ENCODE results near the gene ZBTB21.

Gene ZBTB21
- 53.9 to 118 (median 97.8) reads per million in 3 experiments for total RNA-seq

DNA sequence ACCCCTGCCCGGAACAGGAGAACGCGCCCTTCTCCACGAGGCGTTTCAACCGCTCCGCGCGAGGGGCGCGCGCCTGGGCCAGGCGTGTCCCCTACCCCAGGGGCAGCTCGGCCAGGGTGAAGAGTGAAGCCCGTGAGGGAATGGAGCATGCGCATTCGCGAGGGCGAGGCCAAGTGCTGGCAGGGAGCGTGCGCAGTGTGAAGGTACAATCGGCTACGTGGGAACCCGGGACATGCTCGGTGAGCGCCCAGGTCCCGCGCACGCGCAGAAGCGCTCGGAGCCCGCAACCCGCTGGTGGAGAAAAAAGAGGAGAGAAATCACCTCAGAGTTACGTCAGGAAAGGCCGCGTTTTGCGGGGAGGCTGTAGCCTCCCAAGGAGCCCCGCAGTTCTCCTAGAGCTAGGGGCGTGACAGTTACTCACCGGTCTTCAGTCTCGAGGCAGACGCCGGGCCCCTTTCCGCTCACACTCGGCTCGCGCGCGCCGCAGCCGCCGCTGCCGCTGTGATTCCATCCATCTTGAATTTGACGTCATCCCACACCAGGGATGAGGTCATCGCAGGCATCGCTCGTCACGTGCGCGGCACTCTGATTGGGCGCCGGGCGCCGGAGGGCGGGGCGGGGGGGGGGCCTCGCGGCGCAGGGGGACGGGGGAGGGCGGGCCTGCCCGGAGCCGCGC is at the start of gene ZBTB21:
Gene ZBTB21 (minus strand): TSS at position 530 of the 676 bp plus-strand sequence. CDS start 16,265 bp downstream, outside the sequence.
- peak; percentile 98 for DNase-seq

DNA sequence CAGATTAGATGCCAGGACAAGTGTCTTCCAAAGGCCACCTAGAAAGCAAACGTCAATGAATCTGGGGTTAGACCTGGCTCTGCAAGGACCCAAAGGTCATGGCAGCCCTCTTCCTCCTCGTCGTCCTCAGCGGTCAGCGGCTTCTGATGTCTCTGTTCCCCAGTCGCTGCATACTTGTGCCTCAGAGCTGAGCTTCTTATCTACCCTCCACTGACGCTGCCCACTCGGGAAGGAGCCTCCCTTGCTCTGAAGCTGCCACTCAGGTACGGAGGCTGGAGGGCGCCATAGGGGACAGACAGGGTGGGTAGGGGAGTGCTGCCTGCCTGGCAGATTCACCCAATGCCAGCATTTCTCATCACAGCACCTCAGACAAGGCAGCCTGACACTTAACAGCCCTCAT is 49.6 kb upstream of the ZBTB21 start:
- no peak for DNase-seq

DNA sequence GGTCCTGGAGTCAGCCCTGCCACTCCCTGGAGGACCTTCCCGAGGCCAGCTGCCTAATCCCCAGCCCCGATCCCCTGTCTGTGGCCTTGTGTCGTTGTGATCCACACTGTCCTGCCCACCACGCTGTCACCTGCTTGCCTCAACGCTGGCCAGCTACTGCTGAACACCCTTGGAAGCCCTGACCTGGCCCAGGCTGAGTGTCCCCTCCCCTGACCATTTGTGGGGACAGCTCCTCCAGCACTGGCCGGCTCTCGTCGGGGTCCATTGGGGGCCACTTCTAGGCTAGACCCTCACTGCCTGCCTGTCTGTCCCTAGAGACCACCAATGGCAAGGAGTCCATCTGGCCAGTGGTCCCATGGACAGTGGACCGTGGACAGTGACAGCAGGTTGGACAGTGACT is 49.0 kb upstream of the ZBTB21 start:
- no peak for DNase-seq

DNA sequence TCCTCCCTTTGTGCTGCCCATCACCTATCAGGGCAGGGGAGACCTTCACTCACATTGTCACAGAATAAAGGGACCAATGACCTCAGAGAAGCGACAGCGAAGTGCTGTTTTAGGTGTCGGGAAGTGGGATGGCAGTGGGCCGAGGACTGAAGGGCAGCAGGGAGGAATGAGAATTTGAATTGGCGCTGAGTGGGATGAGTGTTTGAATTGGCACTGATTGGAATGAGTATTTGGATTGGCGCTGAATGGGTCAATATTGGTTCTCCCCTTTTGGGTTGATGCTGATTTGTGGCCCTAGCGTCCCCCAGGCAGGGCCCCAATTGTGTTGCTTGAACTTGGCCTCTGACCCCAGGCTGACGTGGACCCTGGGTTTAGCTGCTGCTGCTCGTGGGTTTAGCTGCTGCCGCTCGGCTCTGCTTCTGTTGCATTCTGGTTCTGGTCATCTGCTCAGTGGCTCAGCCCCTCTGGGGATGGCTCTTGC is 48.5 kb upstream of the ZBTB21 start:
- DNase-seq: no peak

DNA sequence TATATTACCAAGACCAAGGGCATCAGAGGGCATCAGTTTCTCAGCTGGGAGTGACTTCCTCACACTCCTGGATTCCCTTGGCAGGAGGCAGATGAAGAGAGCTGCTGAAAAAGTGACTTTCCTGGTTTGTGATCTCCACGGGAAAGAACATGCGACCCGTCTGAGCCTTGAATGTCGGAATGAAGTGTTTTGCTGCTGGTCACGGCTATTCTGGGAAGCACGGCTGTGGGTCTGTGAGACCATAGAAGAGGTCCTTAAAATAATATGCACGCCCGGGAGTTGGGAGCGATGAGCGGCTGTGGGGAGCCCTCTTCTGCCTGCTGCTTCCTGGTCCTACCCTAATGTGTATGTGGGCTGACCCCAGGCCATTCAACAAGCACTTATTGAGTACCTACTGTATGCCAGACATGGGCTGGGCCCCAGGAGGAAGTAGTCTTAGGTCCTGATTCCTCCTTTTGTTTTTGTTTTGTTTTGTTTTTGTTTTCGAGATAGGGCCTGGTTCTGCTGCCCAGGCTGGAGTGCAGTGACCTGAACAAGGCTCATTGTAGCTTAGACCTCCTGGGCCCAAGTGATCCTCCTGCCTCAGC is 47.8 kb upstream of the ZBTB21 start:
- no peak for DNase-seq

DNA sequence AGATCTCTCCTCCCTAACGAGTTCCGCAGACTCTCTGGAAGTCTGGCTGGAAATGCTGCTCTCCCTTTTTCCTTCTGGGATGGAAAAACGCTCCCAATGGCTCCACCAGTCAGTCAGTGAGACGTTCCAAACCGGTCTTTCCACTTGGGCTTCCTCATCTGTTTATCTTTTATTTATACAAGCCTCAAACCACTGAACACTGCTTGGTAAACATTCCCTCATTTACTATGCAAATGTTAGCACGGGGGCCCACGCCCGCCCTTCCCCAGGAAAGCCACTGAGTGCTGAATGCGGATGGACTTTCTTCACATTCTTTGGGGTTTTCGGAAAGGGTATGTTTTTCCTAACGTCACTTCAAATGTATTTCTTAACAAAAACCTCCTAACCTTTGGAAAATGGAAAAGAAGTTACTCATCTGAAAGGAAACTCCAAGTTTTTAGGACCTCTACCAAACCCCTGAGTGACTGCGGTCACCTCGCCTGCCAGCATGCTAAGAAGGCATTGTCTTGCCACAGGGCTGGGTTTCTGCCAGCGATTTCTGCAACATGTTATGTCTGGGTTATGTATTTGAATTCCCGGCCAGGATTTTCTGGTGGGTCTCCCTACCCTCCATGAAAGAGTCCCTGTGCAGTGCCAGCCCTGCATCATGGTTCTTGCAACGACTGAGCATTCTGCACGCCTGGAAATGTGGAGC is 47.0 kb upstream of the ZBTB21 start:
- DNase-seq: no peak

DNA sequence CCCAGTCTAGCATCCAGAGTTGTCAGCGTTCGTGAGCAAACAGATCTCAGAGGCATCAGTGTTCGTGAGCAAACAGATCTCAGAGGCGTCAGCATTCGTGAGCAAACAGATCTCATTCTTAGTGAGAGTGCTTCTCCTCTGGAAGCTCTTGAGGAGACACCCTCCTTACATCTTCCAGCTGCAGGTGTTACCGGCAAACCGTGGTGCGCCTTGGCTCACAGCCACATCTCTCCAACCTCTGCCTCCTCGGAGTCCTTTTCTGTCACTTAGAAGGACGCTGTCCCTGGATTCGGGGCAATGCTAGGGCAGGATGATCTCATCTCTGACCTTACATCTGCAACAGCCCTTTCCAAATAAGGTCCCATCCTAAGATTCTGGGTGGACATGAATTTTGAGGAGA is 46.3 kb upstream of the ZBTB21 start:
- no peak for DNase-seq

DNA sequence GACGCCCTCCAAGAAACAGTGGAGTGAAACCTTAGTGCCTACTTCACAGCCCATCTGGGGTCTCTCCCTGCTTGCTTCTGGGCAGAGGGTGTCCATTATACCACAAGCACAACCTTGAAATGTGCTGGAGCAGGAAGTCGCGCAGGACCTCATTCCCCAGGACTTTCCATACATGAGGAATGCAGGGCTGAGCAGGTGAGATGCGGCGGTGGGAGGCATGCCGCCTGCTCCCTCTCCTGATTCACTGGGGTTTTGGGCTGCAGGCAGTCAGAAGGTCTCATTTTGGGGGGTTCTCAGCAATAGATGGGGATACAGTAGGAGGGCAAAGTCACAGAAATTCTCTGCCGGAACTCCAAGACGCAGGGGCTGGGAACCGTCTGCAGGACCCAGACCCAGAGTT is 45.3 kb upstream of the ZBTB21 start:
- DNase-seq: no peak

DNA sequence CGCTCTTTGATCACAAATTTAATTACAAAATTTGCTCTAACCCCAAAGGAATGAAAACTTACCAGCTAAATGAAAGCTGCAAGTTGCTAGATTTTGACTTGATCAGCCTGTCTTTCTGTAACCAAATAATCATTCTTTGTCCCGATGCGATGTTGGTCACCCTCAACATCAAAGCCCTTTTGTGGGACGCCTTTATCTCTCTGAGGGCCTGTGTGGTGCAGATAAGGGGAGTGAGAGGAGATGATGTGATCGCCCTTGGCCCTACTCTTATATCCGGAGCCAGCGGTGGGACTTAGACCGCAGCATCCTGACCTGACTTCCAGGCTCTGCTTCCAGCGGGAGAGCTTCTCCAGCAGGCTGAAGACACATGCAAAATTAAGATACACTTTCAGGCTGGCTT is 41.6 kb upstream of the ZBTB21 start:
- no peak for DNase-seq

DNA sequence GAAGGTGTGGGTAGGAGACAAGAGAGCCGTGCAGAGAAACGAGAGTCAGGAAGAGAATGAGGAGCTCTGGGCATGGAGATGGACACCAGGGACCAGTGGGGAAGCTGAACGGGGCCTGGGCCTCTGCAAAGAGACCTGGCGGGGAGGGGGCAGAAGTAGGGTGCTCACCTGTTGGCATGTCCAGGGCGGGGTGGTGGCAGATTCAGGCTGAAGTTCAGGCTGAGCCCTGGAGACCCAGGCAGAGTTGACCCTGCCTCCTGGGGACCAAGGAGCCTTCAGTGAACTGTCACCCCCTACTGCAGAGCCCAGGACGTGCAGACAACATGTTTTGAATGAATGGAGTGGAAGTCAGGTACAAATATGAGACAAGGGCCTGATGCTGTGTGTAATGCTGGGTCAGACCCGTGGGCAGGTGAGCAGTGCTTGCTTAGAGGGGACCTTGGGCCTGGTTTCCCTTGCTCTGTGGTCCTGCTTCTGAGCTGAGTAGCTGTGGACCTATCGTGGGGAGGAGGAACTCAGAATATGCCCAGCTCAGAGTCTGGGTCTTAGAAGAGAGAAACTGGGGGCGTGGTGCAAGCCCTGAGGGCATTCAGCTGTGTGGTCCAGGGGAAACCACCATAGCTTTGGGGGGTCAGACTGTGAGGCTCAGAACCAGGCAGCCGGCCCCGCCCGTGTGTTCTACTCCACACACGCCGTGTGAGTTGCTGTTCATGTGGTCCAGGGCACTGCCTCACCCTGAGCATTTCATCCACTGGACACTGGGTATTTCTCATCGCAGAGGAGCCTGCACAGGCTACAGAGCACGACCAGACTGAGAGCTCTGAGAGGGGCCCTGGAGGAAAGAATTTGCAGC is 39.6 kb upstream of the ZBTB21 start:
- no peak for DNase-seq

DNA sequence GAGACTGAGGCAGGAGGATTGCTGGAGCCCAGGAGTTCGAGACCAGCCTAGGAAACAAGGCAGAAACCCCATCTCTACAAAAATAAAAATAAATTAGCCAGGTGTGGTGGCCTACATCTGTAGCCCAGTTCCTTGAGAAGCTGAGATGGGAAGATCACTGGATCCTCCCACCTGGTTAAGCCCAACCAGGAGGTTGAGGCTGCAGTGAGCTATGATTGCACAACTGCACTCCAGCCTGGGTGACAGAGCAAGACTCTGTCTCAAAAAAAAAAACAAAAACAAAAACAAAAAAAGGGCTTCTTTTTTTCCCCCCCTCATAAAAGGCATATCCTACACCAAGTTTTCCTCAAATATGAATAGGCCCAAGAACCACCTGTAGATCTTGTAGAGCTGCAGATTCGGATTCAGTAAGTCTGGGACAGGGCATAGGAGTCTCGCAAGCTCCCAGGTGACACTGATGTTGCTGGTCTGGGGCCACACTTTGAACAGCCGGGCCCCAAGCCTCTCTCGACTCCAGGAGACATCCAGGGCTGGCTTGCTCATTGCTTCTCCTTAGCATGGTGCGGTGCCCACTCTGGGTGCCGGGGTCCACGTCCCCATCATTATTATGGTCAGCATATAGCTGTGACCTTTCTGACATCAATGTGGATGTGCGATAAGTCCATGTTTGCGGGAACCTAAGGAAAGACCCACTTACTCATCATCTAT is 38.9 kb upstream of the ZBTB21 start:
- DNase-seq: no peak

DNA sequence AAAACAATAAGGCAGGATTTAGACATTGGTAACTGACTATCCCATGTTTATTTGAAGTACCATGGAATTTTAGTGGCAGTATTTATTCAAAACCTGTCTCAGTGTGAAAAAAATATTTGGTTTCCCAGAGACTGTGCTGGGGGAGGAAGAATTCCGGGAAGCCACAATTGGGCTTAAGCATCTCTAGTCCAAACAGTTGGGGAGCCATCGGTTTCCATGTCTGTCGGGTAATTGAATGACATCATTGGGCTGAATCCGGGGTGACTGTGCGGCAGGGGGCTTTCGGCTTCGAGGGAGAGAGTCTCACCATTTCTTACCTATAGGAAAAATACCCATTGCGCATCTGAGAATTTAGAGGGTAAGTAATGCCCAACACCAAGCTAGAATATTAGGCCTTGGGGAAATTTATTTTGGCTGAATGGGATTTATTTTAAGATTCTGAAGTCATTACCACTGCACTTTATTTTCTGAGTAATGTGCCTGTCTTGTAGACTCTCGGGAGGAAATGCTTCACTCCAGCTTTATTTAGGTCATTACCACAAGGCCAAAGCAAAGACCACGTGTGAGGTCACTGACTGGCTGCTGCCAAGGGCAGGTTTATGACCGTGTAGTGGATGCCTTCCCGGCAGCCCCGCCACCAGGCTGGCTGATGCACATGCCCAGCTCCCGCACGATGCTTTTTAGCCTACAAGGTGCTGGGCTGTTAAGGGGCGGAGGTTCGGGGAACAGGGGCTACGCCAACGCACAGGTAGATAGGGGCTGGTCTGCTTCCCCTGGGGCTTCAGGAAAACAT is 37.9 kb upstream of the ZBTB21 start:
- DNase-seq: no peak

DNA sequence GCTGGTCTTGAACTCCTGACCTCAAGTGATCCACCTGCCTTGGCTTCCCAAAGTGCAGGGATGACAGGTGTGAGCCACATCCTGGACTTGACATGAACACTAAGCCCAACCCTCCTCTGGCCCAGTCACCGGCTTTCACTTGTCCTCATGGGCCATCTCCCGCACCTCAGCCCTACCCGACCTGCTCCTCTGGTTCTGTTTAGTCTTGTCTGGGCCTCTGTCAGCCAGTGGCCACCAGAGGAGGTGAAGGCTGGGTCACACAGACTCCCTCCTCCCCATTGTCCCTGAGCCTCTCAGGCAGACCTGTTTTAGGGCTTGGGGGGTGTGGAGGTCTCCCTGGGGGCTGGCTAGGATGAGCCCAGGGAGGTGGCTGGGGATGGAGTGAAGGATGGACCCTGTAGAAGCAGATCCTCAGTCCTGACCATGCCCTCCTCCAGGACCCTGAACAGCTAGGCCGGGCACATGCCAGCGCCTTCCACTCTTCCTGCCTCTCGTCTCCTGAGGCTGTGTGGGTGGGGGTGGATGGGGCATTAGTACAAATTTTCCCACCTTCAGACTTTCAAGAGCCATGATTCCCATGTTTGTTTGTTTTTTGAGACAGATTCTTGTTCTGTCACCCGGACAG is 34.8 kb upstream of the ZBTB21 start:
- DNase-seq: no peak

DNA sequence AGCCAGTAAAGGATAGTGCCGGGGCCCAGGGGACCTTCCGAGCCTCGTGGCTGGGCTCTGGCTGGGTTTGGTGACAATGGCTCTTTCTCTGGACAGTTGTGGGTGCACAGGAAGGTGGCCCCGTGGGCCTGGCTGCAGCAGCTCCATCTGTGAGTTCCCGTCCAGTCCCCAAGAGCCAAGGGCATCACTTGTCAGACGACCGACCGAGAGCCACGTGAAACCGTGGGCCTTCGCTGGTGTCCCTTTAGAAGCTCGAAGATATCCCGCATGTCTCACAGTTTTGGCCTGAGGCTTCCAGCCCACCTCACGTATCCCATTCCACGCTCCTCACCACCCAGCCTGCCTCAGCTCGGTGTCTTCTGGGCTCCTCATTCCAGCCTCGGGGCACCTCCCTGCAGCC is 33.8 kb upstream of the ZBTB21 start:
- no peak for DNase-seq

DNA sequence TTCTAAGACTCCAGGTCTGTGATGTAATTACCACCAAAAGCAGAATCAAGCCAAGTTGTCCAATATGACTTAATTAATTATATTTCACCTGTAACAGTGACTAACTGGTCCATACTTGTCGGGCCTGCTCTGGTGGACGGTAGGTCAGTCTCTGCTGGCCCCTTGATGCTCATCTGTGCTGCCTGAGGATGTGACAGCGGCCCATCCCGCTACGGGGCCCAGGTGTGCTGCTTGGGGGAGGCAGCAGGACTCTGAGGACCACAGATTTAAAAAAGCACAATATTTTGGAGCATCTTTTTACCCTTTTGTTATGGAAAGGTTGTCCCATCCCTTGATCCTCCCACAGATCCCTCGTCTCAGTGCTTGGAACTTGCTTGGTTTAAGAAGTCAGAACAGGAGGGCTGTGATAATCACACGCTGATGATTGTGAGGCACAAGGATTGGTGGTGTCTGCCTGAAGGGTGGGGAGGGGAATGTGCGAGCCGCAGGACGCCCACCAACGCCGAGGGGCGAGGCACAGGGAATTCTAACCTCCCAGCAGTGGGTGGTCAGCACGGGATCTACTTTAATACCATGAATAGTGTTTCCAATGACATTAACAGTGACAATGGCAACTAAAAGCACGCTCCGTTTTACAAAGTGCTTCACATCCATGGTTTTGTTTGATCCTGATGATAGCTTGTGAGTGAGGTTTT is 33.2 kb upstream of the ZBTB21 start:
- no peak for DNase-seq

DNA sequence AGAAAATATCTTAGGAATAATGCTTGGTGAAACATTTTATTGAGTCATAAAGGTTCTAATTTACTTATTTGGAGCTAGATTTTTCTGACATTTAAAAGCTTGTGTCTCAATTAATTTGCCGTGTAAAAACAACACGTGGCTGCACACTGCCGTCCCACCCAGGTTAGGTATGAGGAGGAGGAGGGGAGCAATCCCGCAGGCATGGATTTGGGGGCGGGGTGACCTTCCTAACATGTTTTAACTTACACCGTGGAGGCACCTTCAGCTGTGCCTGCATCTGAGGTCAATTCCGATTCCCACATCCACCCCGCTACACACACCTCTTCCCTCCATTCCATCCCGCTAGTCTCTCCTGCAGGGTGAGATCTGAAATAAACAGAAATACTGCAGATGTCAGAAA is 32.5 kb upstream of the ZBTB21 start:
- DNase-seq: no peak

DNA sequence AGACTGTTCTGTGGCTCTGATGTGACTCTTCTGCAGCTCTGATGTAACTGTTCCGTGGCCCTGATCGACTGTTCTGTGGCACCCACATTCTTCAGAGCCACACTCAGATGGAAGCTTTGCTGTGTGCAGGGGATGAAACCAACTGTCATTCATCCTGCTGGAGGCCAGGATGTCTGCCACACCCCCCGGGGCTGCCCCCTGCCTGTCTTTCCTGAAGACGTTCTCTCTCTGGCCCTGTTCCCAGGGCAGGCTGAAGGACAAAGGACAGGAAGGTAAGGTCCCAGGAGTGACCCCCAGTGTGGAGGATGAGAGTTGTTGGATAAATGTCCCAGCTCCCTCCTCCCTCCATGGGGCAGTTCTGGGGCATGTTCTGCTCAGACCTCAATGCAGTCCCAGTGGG is 31.6 kb upstream of the ZBTB21 start:
- DNase-seq: no peak

DNA sequence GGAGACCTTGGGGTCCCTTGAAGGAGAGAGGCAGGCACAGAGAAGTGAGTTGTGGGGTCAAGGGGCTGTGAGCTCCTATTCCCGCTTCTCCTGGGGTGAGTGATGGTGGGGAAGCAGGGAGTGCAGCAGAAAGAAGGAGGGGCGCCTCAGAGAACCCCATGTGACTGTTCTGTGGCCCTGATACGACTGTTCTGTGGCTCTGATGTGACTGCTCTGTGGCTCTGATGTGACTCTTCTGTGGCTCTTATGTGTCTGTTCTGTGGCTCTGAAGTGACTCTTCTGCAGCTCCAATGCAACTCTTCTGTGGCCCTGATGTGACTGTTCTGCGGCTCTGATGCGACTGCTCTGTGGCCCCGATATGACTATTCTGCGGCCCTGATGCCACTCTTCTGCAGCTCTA is 31.1 kb upstream of the ZBTB21 start:
- no peak for DNase-seq

DNA sequence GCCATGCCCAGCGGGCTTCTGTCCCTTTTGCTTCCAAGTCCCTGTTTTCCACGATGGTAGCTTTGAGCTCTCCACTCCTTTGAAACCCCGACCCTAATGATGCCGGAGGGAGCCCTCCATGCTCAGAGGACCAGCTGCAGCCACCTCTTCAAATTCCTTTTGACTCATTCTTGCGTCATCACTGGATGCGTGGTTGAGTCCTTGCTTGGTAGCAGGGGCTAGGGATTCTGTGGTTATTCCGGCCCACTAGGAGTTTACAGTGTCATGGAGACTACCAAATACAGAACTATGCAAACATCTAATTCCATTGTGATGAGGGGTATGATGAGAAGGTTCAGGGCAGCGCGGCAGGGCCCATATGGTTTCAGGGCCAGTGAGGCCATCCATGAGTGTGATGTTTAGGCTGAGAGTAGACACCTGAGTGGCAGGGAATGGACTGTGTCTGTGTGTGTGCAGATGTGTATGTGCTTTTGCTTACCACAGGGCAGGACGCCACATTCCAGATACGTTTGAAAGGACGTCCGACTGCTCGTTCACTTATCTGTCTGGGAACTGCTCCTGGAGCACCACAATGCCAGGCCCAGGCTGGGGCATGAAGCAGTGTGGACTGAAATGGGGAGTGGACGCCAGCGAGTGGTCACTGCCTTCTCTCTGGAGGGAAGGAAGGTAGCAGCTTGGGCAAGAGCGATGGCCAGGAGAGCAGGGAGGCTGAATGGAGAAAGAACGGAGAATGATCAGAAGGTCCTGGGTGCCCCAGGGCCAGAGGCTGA is 30.4 kb upstream of the ZBTB21 start:
- DNase-seq: no peak

DNA sequence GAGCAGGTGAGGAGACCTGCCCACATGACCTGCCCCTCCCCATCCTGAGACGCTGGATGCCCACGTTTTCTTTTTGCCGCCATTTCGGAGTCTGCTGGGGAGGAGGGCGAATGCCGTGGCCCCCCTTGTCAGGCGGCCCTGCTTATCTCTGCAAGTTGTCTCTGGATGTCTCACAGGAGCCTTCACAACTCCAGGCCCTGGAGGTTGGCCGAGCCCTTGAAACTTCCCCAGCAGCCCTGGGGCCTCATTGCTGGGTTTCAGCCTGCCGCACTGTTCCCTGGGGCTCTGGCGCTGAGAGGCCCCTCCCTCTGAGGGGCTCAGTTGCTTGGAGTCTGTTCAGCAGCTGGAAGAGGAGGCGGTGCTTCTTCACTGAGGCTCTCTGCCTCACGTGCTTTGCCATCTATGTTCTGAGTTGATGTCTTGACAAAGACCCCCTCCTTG is 29.8 kb upstream of the ZBTB21 start:
- DNase-seq: no peak
